ENCODE data around the gene C6orf89. TPM values are rescaled to one million over a fixed set of nuclear protein-coding genes. Genes with fewer than 3 reads are reported as not detected.

Gene C6orf89
- total and polyA plus RNA-seq, 2 of the 13 experiments (the other 11 are each of a cell fraction or from before 2014, with no cell fraction given), result 22.1 to 32.2 TPM

GRCh38 chr6:36874443-36875249 lies 11.1 kb upstream of the C6orf89 start, which contains the start of gene PPIL1 (continued):
- TF ChIP-seq RERE (CRISPR knock-in tag; IDR thresholded peaks at IDR 0.05; ENCODE audit: low read depth), result no peak
- peak; percentile 99 for TF ChIP-seq DMAP1 (CRISPR knock-in tag; IDR thresholded peaks at IDR 0.05)
- no peak for TF ChIP-seq ADNP (CRISPR knock-in tag; IDR thresholded peaks at IDR 0.05)
- TF ChIP-seq PHF5A (CRISPR knock-in tag; IDR thresholded peaks at IDR 0.05; ENCODE audit: low read depth, unreplicated experiment), result peak; percentile 47
- no peak for TF ChIP-seq CC2D1A (CRISPR knock-in tag; IDR thresholded peaks at IDR 0.05)
- no peak for TF ChIP-seq ZNF484 (CRISPR knock-in tag; IDR thresholded peaks at IDR 0.05; ENCODE audit: borderline replicate concordance, low read depth)
- TF ChIP-seq NR2F6 (IDR thresholded peaks at IDR 0.05), result no peak
- TF ChIP-seq NR2F6 (CRISPR knock-in tag; IDR thresholded peaks at IDR 0.05), result peak; percentile 17; the same call in 1 of the 2 replicates
- peak; percentile 70; the same call in 1 of the 2 replicates for TF ChIP-seq RELA (CRISPR knock-in tag; IDR thresholded peaks at IDR 0.05)
- TF ChIP-seq ZNF639 (CRISPR knock-in tag; conservative IDR thresholded peaks at IDR 0.05), result peak; percentile 62; the same call in 1 of the 2 replicates
- TF ChIP-seq ATF3 (CRISPR knock-in tag; IDR thresholded peaks at IDR 0.05), result no peak; the same call in 1 of the 2 replicates
- TF ChIP-seq MLXIP (CRISPR knock-in tag; IDR thresholded peaks at IDR 0.05; ENCODE audit: borderline replicate concordance), result 0 out of 2 replicates have a peak, but pooled peaks have one; percentile 84
- no peak for TF ChIP-seq ZNF468 (CRISPR knock-in tag; IDR thresholded peaks at IDR 0.05)
- no peak for TF ChIP-seq IRX3 (CRISPR knock-in tag; IDR thresholded peaks at IDR 0.05; ENCODE audit: borderline replicate concordance, low read depth)
- no peak; the same call in 1 of the 2 replicates for TF ChIP-seq NFATC3 (CRISPR knock-in tag; IDR thresholded peaks at IDR 0.05)
- TF ChIP-seq ZIK1 (CRISPR knock-in tag; IDR thresholded peaks at IDR 0.05; ENCODE audit: borderline replicate concordance, low read depth), result 0 out of 2 replicates have a peak, but pooled peaks have one; percentile 60
- peak; percentile 88 for TF ChIP-seq ELF1 (CRISPR knock-in tag; IDR thresholded peaks at IDR 0.05)
- no peak for TF ChIP-seq FOXK2 (IDR thresholded peaks at IDR 0.05)

All from HepG2 (cell line).